LNCaP clone FGC (cell line): ENCODE results near the gene FEZF1.

Source experiments
- DNase-seq: peaks from one replicate; pipeline ENCODE4 v3.0.0-alpha.2; 2011; ENCODE audit warnings: low read depth
- H3K4me3 ChIP-seq: 2 replicates; pipeline ENCODE4 v1.5.1; 2011; ENCODE audit warnings: mild to moderate bottlenecking, low read depth, low read length, control low read depth
- CTCF ChIP-seq: IDR thresholded peaks from 2 replicates; pipeline ENCODE4 v1.5.1; 2012; ENCODE audit warnings: mild to moderate bottlenecking; ENCODE audit not compliant: control insufficient read depth, insufficient read depth; ENCODE audit errors: extremely low read depth

Gene FEZF1

GRCh38 chr7:122301858-122302760, 2.4 kb downstream of the FEZF1 start:
- TF ChIP-seq CTCF: no peak
- no peak overlapping the region for H3K4me3 ChIP-seq
- DNase-seq: no peak

GRCh38 chr7:122300956-122301833, 3.4 kb downstream of the FEZF1 start:
- no peak for TF ChIP-seq CTCF
- no peak for DNase-seq
- H3K4me3 ChIP-seq: no peak overlapping the region

- no peak overlapping the region for H3K4me3 ChIP-seq
- no peak for DNase-seq
- no peak for TF ChIP-seq CTCF
These were observed 4.2 kb downstream of the FEZF1 start for GRCh38 chr7:122300211-122300932.

GRCh38 chr7:122299624-122300210, 4.8 kb downstream of the FEZF1 start:
- no peak for DNase-seq
- no peak for TF ChIP-seq CTCF
- no peak overlapping the region for H3K4me3 ChIP-seq

GRCh38 chr7:122298618-122299017, 5.9 kb downstream of the FEZF1 start:
- DNase-seq: no peak
- no peak overlapping the region for H3K4me3 ChIP-seq
- no peak for TF ChIP-seq CTCF

- DNase-seq: no peak
These were observed 6.4 kb downstream of the FEZF1 start for GRCh38 chr7:122298131-122298530.

More at GRCh38 chr7:122298131-122298530, 6.4 kb downstream of the FEZF1 start:
- H3K4me3 ChIP-seq: no peak overlapping the region
- TF ChIP-seq CTCF: no peak
